HG03457 (cell line): ENCODE data around the gene SHC1.

Source experiments
- ATAC-seq: cut with Tn5 transposase; IDR thresholded peaks from one replicate; pipeline ENCODE4 v1.9.1; 2021; ENCODE audit warnings: moderate number of reproducible peaks; ENCODE audit not compliant: unreplicated experiment

Gene SHC1

DNA sequence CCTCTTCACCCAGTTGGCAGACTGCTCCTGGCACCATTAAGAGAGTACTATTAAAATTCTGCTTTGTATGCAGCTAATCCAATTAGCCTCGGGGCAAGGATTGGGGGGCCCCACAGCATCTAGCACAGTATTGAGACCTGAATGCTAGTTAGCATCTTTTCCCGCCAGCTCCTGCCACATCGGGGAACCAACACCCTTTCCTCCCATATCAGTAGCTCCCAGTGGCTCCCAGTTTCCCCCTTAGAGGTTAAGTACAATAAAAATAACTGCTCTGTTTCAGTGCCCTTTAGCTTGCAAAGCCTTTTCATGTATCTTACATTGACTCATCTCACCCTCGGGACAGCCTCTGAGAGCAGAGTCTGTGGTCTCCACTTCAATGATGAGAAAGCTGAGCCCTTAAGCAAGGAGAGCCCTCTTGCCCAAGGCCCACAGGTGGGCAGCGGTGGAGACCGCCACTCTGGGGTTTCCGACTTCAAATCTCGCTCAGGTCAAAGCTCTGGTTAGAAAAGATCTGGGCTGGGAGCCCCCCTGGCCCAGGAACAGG, 29.8 kb downstream of the SHC1 start:
- ATAC-seq, result no peak

DNA sequence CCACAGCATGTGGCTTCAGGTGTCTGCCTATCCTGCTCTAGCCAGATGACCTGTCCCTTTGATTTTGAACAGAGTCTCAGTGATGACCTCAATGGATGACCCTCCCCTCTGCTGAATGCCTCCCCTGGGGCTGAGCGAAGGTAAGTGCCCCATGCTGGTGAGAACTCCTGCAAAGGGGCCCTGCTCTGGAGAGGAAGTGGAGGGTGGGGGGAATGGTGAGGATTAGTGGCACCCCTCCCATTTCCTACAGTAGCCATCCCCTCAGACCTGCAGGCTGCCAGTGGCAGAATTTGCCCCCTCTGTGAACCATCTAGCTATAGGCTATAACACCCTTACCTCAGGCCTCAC, 30.4 kb downstream of the SHC1 start:
- ATAC-seq, result no peak

DNA sequence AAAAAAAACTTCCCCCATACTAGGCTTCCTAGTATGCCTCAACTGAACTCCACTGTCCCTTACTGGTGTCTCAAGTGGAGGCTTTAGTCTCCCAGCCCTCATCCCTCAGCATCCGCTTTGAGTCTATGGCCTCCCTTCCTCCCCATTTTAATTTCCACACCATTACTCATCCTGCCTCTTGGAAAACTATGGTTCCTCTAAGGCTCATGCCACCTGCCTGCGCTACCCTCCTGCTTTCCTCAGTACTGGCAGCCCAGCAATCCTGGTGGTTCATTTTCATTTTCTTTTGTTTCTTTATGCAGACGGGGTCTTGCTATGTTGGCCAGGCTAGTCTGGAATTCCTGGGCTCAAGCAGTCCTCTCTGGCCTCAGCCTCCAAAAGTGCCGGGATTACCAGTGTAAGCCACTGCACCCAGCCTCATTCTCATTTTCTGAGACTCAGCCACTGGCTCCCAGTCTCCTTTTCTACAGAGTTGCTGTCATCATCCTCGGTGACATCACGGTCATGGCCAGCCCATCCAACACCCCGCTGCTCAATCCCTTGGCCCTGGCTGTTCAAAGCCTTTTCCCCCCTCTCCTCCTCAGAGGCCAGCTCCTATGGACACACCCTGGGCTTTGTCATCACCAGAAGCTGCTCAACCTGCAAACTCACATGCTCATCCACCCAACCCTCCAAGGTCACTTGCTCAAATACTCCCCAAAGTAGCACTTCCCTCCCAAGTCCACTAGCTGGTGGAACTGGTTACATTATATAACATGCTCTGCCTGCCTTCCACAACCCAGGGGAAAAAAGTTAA, 31.7 kb downstream of the SHC1 start:
- ATAC-seq, result no peak

DNA sequence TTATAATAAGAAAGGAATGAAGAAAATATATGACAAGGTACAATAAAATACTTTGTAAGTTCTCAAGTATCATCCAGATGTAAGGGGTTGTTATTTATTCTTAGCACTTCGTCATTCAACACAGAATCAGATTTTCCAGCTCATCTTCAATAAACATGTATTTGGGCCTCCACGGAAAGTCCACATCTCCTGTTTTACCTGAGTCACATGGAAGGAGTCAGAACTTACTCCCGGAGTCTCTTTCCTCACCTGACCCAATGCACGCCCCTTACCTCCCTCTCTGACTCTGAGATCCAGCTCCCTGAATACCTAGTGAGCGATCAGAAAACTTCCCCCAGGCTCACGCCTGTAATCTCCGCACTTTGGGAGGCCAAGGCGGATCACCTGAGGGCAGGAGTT, 32.6 kb downstream of the SHC1 start:
- no peak for ATAC-seq

DNA sequence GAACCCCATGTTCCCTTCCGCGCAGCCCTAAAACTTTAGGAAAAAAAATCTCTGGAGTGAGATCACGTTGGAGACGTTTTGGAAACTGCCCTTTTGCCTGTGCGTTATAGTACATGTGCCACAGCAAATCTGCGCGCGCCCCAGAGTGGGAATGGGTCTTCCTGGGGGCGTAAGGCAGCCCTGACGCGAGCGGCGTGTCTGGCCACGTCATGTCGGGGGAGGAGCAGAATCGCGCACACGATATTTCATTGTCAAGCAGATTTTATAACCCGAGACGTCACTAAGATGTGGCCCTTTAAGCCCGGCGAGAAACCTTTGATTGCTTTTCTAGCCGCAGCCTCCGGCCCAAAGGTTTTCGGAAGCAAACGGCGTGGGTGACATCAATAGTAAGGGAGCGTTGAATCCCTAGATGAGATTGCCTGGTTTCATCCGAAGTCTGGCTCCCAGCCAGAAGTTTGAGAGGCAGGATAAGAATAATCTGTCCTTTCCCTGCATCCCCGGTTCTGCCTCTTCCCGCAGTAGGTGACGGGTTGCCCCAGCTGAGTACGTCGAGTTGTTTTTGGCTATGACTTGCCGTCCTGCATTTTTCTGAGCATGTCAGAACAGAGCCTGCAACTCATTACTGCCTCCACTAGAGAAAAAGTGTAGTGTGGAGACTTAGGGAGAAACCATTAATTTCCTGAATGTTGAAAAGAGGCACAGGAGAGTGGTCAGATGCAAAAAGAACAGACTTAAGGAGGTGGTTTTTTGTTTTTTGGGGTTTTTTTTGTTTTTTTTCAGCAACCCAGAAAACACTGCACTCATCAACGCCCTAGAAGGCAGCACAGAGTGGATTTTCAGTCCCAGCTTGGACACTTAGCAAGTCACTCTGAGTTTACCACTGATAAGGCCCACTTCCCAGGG, 33.2 kb downstream of the SHC1 start:
- ATAC-seq, result peak; percentile 35

DNA sequence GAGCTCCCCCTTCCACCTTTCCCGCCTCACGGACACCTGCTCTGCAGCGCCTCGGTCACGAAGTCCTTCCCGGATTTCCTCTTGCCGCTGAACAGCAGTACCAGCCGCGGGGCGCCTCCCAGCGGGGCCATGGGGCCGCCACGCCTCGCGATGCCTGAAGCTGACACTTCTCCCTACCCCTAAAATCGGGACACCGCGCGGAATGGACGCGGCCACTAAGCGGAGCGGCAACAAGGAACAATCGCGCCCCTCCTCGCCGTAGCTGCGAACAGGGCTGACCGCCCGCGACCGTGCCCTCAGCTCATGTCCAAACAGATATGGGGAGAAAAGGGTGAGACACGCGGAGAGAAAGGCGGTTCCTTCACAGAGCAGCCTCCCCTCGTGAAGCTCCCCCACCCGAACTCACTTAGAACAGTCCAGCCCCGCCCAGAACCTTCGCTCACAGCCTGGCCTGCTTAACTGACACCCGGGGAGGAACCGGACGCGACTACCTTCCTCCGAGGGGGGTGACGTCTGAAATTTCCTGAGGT, 33.9 kb downstream of the SHC1 start, which contains the start of gene PMVK:
Gene PMVK, minus strand, starts transcription at position 165 of the 530 bp plus-strand sequence. Its CDS starts 34 bp downstream, at position 131.
- peak; percentile 53 for ATAC-seq

DNA sequence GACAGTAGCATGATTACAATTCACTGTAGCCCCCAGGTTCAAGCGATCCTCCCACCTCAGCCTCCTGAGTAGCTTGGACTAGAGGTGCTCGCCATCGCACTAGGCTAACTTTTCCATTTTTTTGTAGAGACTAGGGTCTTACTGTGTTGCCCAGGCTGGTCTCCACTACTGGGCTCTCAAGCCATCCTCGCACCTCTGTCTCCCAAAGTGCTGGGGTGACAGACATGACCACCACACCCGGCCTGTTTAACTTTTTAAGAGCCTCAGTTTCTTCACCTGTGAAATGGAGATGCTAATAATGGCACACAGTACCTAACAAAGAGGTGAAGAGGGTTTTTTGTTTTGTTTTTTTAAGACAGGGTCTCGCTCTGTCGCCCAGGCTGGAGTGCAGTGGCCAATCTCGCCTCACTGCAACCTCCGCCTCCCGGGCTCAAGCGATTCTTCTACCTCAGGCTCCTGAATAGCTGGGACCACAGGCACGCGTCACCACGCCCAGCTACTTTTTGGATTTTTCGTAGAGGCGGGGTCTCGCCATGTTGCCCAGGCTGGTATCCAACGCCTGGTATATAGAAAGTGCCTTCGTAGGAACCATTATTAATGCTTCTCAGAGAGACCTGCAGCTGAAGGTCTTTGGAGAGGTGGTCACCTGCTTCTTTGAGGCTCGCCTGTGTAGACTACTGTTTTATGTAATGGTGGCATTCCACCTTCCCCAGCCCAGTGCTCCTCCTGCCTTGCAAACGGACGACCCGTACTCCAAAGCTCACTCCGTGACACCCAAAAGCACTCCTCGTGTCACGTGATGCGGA, 34.6 kb downstream of the SHC1 start:
- ATAC-seq, result no peak

DNA sequence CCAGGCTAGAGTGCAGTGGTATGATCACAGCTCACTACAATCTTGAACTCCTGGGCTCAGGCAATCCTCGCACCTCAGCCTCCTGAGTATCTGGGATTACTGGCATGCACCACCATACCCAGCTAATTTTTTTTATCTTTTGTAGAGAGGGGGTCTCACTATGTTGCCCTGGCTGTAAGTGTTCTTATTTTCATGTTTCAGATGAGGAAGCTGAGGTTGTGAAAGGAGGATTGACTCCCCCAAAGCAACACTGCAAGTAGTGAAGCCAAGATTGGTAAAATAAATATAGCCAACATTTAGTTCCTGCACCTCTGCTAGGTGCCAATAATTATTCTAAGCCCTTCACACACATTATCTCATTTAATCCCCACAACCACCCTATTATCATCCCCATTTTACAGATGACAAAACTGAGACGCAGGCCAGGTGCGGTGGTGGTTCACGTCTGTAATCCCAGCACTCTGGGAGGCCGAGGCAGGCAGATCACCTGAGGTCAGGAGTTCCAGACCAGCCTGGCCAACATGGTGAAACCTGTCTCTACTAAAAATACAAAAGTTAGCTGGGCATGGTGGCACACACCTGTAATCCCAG, 36.1 kb downstream of the SHC1 start:
- no peak for ATAC-seq

DNA sequence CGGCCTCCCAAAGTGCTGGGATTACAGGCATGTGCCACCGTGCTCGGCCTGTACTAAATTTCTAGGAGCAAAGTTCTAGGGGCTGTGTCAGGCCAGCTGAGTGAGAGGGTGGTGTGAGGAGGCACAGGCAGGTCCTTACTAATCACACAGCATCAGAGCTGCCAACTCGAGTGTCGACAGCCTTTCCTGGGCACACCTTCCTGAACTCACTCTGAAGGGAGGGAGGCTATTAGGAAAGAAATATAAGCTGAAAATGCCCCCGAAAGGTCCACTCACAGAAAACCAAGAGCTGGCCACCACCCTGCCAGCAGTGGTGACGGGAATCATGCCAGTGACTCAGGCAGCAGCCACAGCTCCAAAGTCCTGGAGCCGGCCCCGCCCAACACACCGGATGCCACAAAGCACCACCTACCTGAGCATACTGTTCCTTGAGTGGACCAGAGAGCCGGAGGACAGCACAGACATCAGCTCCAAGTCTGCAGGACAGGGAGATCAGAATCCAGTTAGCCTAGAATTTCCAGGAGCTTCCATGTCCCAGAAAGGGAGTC, 38.5 kb downstream of the SHC1 start:
- no peak for ATAC-seq

DNA sequence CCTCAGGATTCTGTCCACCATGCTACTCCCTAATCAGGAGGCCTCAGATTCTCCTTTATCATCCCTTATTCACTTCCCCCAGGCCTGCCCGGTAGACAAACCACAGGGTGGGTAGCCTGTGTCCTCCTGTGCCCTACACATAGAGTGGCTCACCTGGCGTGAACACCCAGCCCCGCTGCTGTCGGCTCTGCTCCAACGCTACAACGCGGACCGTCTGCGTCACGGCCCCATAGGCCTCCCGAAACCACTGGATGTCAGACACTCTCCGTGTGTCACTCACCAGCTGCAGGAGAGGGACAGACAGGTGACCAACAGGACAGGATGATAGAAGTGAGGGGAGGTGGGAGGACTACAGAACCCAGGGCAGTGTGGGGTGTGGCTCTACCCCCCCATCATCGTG, 44.3 kb downstream of the SHC1 start:
- no peak for ATAC-seq

DNA sequence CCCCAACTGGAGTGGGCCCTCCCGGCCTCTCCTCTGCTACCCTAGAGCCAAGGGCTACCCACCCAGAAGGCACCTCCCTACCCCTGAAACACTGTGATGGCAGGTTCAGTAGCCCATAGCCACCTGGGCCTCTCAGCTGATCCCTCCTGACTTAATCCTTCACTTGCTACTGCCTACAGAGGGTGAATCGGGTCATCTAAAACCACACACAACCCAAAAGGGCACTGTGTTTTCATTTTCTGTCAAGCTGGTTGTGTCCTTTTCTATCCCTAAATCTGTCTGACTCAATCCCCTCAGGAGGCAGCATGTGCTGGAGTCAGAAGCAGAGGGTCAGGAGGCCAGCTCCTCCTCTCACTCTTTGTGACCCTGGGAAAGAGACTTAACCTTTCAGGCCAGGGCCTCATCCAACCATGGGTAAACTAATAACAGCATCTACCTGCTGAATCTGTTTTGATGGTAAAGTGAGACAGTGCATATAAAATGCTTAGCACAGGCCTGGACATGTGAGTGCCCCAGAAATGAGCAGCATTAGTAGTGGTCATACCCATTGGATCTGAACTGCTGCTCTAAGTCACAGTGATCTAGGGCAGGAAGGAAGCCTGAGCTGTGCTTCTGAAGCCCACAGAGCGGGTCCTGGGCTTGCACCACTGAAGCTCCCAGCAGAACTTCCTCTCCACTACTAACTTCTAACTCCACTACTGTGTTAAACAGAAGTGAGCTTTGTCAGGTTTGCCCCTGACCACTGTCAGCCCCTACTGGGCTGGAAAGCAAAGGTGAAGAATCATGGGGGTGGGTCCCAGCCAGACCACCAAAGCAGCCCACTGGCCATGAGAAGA, 45.0 kb downstream of the SHC1 start:
- no peak for ATAC-seq

DNA sequence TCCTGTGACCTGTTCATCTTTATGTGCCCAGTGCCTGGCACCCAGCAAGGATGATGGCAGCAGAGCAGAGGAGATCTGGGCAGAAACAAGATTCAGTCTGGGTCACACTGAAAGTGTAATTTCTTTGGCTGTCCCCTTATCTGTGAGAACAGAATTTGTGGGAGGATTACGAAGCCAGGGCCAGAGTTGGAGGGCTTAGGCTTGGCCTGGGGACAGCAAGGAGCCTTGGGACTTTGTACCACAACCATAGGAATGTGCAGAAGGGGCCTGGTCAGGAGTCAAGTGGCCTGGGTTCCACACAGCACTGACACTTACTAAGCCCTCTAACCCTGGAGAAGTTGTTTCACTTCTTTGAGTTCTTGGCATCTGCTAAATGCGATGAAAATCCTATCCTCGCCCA, 46.9 kb downstream of the SHC1 start:
- no peak for ATAC-seq

DNA sequence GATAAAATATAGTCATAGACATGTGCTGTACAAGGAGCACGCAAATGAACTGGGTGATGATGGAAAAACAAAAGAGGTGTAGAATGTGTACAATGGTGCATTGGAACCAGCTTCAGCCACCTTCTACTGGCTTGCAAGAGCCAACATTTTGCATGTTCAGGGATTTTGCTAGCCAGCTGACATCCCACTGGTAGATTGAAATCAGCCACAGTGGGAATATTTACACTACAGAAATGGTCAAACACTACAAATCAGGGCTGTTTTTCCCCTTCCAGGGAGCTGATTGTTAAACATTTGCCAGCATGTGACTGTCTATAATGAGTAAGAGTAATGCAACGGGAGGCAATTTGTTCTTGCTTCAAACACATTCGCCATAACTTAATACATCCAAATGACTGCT, 57.3 kb downstream of the SHC1 start:
- no peak for ATAC-seq

DNA sequence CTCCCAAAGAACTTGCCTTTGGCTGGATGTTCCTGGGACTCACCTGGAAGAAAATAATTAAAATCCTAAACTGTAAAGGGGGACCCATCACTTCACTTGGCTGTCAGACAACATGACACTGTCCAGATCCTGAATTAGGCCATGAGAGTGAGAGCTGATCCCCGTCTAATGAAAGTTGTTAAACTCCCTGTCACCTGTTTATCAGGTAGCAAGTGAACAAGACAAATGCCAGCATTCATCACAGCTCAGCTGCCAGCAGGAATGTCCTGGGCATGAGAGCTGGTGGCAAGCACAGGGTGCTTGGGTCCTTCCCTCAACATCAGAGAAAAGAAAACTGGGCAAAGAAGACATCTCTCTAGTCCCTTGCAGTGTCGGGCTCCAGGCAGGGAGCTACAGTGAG, 57.8 kb downstream of the SHC1 start:
- ATAC-seq, result no peak
